ENCODE results near the gene GRM3. TPM values are rescaled to one million over a fixed set of nuclear protein-coding genes. Genes with fewer than 3 reads are reported as not detected.

The GRM3 gene
- polyA plus RNA-seq, 1 of the 3 experiments (the other 2 are of a cell fraction) = not detected

DNA sequence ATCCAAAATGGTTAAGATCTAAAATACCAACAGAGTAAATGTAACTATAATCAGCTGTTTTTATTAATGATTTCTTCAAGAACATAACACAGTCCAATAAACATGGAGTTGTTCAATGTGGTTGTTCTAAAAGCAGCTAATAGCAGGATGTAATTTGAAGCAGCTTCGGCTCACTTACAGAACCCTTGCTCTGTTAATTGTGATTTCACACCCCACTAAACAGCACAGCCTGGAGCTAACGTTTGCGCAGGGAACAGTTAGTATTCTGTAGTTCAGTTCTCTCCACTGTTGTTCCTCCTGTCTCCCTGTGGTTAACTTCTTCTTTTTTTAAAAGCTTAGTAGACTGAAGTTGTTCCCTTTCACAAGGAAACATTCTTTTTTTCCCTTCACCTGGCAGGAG is 104.0 kb downstream of the GRM3 start (continued):
- TF ChIP-seq, protein P1, sequence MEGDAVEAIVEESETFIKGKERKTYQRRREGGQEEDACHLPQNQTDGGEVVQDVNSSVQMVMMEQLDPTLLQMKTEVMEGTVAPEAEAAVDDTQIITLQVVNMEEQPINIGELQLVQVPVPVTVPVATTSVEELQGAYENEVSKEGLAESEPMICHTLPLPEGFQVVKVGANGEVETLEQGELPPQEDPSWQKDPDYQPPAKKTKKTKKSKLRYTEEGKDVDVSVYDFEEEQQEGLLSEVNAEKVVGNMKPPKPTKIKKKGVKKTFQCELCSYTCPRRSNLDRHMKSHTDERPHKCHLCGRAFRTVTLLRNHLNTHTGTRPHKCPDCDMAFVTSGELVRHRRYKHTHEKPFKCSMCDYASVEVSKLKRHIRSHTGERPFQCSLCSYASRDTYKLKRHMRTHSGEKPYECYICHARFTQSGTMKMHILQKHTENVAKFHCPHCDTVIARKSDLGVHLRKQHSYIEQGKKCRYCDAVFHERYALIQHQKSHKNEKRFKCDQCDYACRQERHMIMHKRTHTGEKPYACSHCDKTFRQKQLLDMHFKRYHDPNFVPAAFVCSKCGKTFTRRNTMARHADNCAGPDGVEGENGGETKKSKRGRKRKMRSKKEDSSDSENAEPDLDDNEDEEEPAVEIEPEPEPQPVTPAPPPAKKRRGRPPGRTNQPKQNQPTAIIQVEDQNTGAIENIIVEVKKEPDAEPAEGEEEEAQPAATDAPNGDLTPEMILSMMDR (IDR thresholded peaks at IDR 0.05) = no peak
- no peak for TF ChIP-seq YY1 (IDR thresholded peaks at IDR 0.05; ENCODE audit: low read depth)
- no peak for TF ChIP-seq TCF12 (IDR thresholded peaks at IDR 0.05)
- TF ChIP-seq SIN3A (IDR thresholded peaks at IDR 0.05; ENCODE audit: borderline replicate concordance, low read depth, low read length) = no peak

DNA sequence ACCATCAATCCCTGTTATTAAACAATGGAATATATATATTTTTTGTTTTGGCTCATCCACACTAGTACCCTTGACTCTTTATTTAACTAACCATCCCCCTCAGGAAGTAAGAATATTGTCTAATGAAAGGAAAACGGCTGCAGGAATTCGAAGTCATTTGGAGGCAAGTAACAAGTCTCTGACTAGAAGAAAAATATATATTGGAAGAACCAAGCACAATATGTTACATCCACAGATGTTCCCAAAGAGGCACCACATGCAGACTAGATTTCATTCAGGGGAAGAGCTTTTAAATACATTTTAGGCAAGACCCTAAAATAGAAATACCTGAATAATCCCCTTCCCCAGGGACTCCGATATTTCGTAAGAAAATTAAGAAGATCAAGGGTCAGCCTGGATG is 104.5 kb downstream of the GRM3 start:
- POLR2A ChIA-PET = no interaction called here
- Histone ChIP-seq H3K4me2 (no peak overlapping the region), H4K20me1 (ENCODE audit: insufficient read depth) (no peaks in the 10 kb centered on the region), H3K9me2 (no peaks in the 10 kb centered on the region; the same call in 1 of the 2 replicates), H3K9me3 (no peaks in the 10 kb centered on the region), H3K79me2 (ENCODE audit: insufficient read depth) (no peaks in the 10 kb centered on the region), H3K27me3 (ENCODE audit: insufficient read depth) (no peaks in the 10 kb centered on the region), H3K36me3 (replicated peaks in 1 of 2; ENCODE audit: control insufficient read depth in 1 of 2, insufficient read depth in 2 of 2, low read length in 1 of 2) (no peaks in the 10 kb centered on the region), H3F3A (replicated peaks; ENCODE audit: insufficient read depth) (no peaks in the 10 kb centered on the region), H2AFZ (ENCODE audit: low read depth) (no peak overlapping the region), H3K4me3 (ENCODE audit: low read depth in 2 of 2, low read length in 1 of 2) (no peak overlapping the region), H3K9ac (no peak overlapping the region), H3K4me1 (ENCODE audit: control insufficient read depth in 1 of 2, insufficient read depth in 2 of 2, low read depth in 1 of 2, low read length in 1 of 2) (peaks cover 0 to 12% of the 10 kb centered on the region in 2 experiments; a peak in 2 of 4 replicates), H3K27ac (ENCODE audit: low read depth in 2 of 2, low read length in 1 of 2) (no peak overlapping the region)
- CTCF ChIA-PET = interaction anchor here (4.9 kb wide), 1 partner anchor 67 kb away, joined by 23 read pairs; no protein-coding TSS in a partner anchor
- TF ChIP-seq RFX5 (IDR thresholded peaks at IDR 0.05; ENCODE audit: low read length) = no peak
- no peak for DNase-seq
- 59% methylated on average over 4 of the region's 4 CpGs for WGBS (ENCODE audit: low lambda C conversion rate)

GRCh38 chr7:86748843-86749719 is 105.4 kb downstream of the GRM3 start:
- CTCF ChIA-PET = interaction anchor here (1.3 to 4.9 kb wide), 2 partner anchors 17 to 66 kb away, joined by 3 to 23 read pairs; no protein-coding TSS in a partner anchor
- POLR2A ChIA-PET = no interaction called here
- no peak for TF ChIP-seq RFX5 (IDR thresholded peaks at IDR 0.05; ENCODE audit: low read length)
- TF ChIP-seq EZH2phosphoT487 (IDR thresholded peaks at IDR 0.05; ENCODE audit: borderline replicate concordance, low read depth) = no peak
- peak; percentile 54 for TF ChIP-seq CHD2 (IDR thresholded peaks at IDR 0.05; ENCODE audit: low read length, partially characterized antibody)
- TF ChIP-seq, protein P1 (IDR thresholded peaks at IDR 0.05) = no peak
- TF ChIP-seq, protein P2, sequence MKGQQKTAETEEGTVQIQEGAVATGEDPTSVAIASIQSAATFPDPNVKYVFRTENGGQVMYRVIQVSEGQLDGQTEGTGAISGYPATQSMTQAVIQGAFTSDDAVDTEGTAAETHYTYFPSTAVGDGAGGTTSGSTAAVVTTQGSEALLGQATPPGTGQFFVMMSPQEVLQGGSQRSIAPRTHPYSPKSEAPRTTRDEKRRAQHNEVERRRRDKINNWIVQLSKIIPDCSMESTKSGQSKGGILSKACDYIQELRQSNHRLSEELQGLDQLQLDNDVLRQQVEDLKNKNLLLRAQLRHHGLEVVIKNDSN (IDR thresholded peaks at IDR 0.05; ENCODE audit: borderline replicate concordance, low read depth) = no peak
- TF ChIP-seq, protein P3, sequence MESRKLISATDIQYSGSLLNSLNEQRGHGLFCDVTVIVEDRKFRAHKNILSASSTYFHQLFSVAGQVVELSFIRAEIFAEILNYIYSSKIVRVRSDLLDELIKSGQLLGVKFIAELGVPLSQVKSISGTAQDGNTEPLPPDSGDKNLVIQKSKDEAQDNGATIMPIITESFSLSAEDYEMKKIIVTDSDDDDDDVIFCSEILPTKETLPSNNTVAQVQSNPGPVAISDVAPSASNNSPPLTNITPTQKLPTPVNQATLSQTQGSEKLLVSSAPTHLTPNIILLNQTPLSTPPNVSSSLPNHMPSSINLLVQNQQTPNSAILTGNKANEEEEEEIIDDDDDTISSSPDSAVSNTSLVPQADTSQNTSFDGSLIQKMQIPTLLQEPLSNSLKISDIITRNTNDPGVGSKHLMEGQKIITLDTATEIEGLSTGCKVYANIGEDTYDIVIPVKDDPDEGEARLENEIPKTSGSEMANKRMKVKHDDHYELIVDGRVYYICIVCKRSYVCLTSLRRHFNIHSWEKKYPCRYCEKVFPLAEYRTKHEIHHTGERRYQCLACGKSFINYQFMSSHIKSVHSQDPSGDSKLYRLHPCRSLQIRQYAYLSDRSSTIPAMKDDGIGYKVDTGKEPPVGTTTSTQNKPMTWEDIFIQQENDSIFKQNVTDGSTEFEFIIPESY (IDR thresholded peaks at IDR 0.05; ENCODE audit: borderline replicate concordance, low read depth) = no peak
- TF ChIP-seq ELF1 (IDR thresholded peaks at IDR 0.05) = no peak
- TF ChIP-seq SIN3A (IDR thresholded peaks at IDR 0.05; ENCODE audit: borderline replicate concordance, low read depth, low read length) = no peak
- TF ChIP-seq RCOR1 (IDR thresholded peaks at IDR 0.05; ENCODE audit: low read length) = 0 out of 2 replicates have a peak, but pooled peaks have one; percentile 10
- TF ChIP-seq JUND (IDR thresholded peaks at IDR 0.05) = no peak
- TF ChIP-seq SMC3 (IDR thresholded peaks at IDR 0.05; ENCODE audit: low read depth, low read length) = no peak
- TF ChIP-seq TAF1 (IDR thresholded peaks at IDR 0.05; ENCODE audit: borderline replicate concordance, low read depth, low read length) = no peak
- no peak for TF ChIP-seq IRF3 (IDR thresholded peaks at IDR 0.05; ENCODE audit: low read depth, low read length)

More at GRCh38 chr7:86748843-86749719, 105.4 kb downstream of the GRM3 start:
- no peaks in the 10 kb centered on the region for H3K27me3 ChIP-seq (ENCODE audit: insufficient read depth)
- H3K36me3 ChIP-seq (replicated peaks in 1 of 2; ENCODE audit: control insufficient read depth in 1 of 2, insufficient read depth in 2 of 2, low read length in 1 of 2) = no peaks in the 10 kb centered on the region
- no peak overlapping the region for H3K4me2 ChIP-seq
- peaks cover 0 to 12% of the 10 kb centered on the region in 2 experiments; a peak in 2 of 4 replicates for H3K4me1 ChIP-seq (ENCODE audit: control insufficient read depth in 1 of 2, insufficient read depth in 2 of 2, low read depth in 1 of 2, low read length in 1 of 2)
- H3K9ac ChIP-seq = no peak overlapping the region
- H3K9me2 ChIP-seq = no peaks in the 10 kb centered on the region; the same call in 1 of the 2 replicates
- H3F3A ChIP-seq (replicated peaks; ENCODE audit: insufficient read depth) = no peaks in the 10 kb centered on the region
- DNase-seq = peak; percentile 15
- H3K27ac ChIP-seq (ENCODE audit: low read depth in 2 of 2, low read length in 1 of 2) = no peak overlapping the region
- no peaks in the 10 kb centered on the region for H3K79me2 ChIP-seq (ENCODE audit: insufficient read depth)
- no peaks in the 10 kb centered on the region for H3K9me3 ChIP-seq
- H3K4me3 ChIP-seq (ENCODE audit: low read depth in 2 of 2, low read length in 1 of 2) = no peak overlapping the region
- H2AFZ ChIP-seq (ENCODE audit: low read depth) = no peak overlapping the region
- no peaks in the 10 kb centered on the region for H4K20me1 ChIP-seq (ENCODE audit: insufficient read depth)
- 14% methylated on average over 7 of the region's 7 CpGs for WGBS (ENCODE audit: low lambda C conversion rate)

All from SK-N-SH (cell line).